CD4-positive, alpha-beta T cell (primary cell): Measurements from ENCODE around the gene FABP1. TPM values are rescaled to one million over a fixed set of nuclear protein-coding genes. Genes with fewer than 3 reads are reported as not detected.

ENCODE experiments used
- ATAC-seq: fragments of 200-7000 bp; cut with Tn5 transposase; one replicate; pipeline ENCODE4 v1.10.0; 2022; ENCODE audit warnings: mild to moderate bottlenecking; ENCODE audit not compliant: poor library complexity
- CTCF ChIA-PET: fragments of 350-600 bp; sonication (Branson Sonifier 250); formaldehyde crosslinking; loops from one replicate; lab custom pipeline; 2021; ENCODE audit warnings: antibody characterized with exemption, inconsistent platforms; lab: Charles Lee
- POLR2A ChIA-PET: fragments of 350-600 bp; sonication (Branson Sonifier 250); formaldehyde crosslinking; loops from one replicate; lab custom pipeline; 2021; ENCODE audit warnings: antibody characterized with exemption, inconsistent platforms; lab: Charles Lee
- DNase-seq, 14 experiments: peaks; one replicate each; pipeline ENCODE4 v3.0.0-alpha.2; 2013 to 2020; ENCODE audit warnings: mixed read lengths in 2 of 14
- H3K27ac ChIP-seq, 2 donors: one replicate each; pipeline versions ENCODE4 v1.5.1 to v1.7.0; 2013; ENCODE audit warnings: low read length in 2 of 2, low read depth in 1 of 2, mild to moderate bottlenecking in 1 of 2
- H3K27me3 ChIP-seq, 2 experiments: 1 replicate in 1 of 2; 2 replicates in 1 of 2; pipeline versions ENCODE4 v1.6.1 to v1.7.0; 2013; ENCODE audit warnings: low read length in 2 of 2, control low read depth in 1 of 2, mild to moderate bottlenecking in 1 of 2, moderate library complexity in 1 of 2; ENCODE audit not compliant: insufficient read depth in 2 of 2, control insufficient read depth in 1 of 2
- H3K36me3 ChIP-seq: one replicate; pipeline ENCODE4 v1.6.1; 2013; ENCODE audit warnings: low read length, control low read depth; ENCODE audit not compliant: insufficient read depth
- H3K4me1 ChIP-seq: one replicate; pipeline ENCODE4 v1.6.1; 2013; ENCODE audit warnings: low read length, control low read depth; ENCODE audit not compliant: insufficient read depth
- H3K4me3 ChIP-seq: one replicate; pipeline ENCODE4 v1.5.1; 2013; ENCODE audit warnings: mild to moderate bottlenecking, low read length, moderate library complexity
- H3K9me3 ChIP-seq, 2 experiments: 1 replicate in 1 of 2; 2 replicates in 1 of 2; pipeline versions ENCODE4 v1.6.1 to v1.7.0; 2013; ENCODE audit warnings: low read length in 2 of 2, mild to moderate bottlenecking in 2 of 2, control low read depth in 1 of 2, moderate library complexity in 1 of 2; ENCODE audit not compliant: control insufficient read depth in 1 of 2, insufficient read depth in 1 of 2
- H3K27ac Mint-ChIP-seq: one replicate; pipeline ENCODE4 v1.8.0; 2020; ENCODE audit warnings: mixed read lengths
- H3K27me3 Mint-ChIP-seq: one replicate; pipeline ENCODE4 v1.8.0; 2021; ENCODE audit warnings: mixed read lengths
- H3K36me3 Mint-ChIP-seq: one replicate; pipeline ENCODE4 v1.8.0; 2021; ENCODE audit warnings: low read depth, mixed read lengths
- H3K4me1 Mint-ChIP-seq: one replicate; pipeline ENCODE4 v1.8.0; 2021; ENCODE audit warnings: low read depth, mixed read lengths
- H3K4me3 Mint-ChIP-seq: one replicate; pipeline ENCODE4 v1.8.0; 2020; ENCODE audit warnings: mild to moderate bottlenecking, mixed read lengths
- H3K9me3 Mint-ChIP-seq: one replicate; pipeline ENCODE4 v1.8.0; 2020; ENCODE audit warnings: mixed read lengths
- intact Hi-C, 2 experiments: fragments of 100-400 bp; cut with DNase I in 1 of 2; cut with micrococcal nuclease in 1 of 2; formaldehyde crosslinking; loops; one replicate each; pipeline versions ENCODE4 v1.15.1 to v1.9.0; 2023 to 2025; cut with DNase I, micrococcal nuclease
- microRNA-seq: library from miRNA; unstranded; fragments of <30 nt; microRNA quantifications from one replicate; pipeline ENCODE4 v1.2.0, GENCODE V29; 2021; ENCODE audit warnings: borderline microRNAs expressed, borderline replicate concordance
- total RNA-seq, 174 experiments: library from RNA in 2 of 174; stranded (reverse) in 2 of 174; gene quantifications; one replicate each; pipeline ENCODE4 v1.2.3 and lab custom pipeline; 2021 to 2026
- TF ChIP-seq, protein P1 (sequence below): fragments of 200-600 bp; IDR thresholded peaks from one replicate; pipeline ENCODE4 v1.8.0; 2022; ENCODE audit warnings: antibody characterized with exemption, mild to moderate bottlenecking

FABP1 gene
- total RNA-seq, 2 experiments from 2014 or later: not detected

DNA sequence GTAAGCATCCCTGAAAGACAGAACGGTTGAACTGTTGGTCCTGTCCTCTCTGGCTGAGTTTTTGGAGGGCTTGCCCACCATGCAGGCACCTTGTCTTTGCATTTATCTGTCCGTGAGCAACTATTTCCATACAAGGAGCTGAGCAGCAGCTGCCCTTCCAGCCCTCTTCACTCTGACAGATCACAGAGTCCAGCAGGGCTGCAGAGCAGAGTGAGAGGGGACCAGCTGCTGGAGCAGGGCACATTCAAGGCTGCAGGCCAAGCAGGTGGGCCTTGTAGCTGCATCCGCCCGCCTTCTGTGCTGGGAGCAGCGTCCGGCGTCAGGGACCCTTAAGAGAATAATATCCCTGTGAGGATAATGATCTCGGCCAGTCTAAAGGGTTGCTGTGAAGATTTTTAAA lies 50.8 kb downstream of the FABP1 start:
- Mint-ChIP-seq H3K27ac (no peak overlapping the region), H3K4me1 (no peaks in the 10 kb centered on the region)
- CTCF ChIA-PET: no interaction called here

DNA sequence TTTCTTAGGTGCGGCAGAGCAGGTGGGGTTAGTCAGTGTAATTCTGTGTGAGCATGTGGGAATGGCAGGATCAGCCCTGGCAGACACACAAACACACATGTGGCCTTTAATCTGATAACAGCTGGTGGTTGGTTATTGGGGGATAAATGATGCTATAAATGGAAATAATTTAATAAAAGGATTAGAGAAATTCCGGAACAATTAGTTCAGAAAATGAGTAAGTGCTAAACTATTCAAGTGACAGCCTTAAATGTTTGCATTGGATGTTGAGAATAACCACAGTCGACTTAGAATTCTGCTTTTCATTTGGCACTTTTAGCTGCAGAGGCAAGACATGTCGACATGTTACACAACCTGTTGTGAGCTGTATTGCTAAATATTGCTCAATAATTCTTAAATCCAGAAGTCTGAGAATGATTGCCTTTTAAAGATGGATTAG lies 53.0 kb downstream of the FABP1 start:
- POLR2A ChIA-PET: no interaction called here
- CTCF ChIA-PET: no interaction called here
- Histone ChIP-seq H3K27ac (no peak overlapping the region), H3K4me3 (no peak overlapping the region), H3K36me3 (no peaks in the 10 kb centered on the region), H3K27me3 (no peaks in the 10 kb centered on the region), H3K4me1 (no peaks in the 10 kb centered on the region), H3K9me3 (no peaks in the 10 kb centered on the region)
- Mint-ChIP-seq H3K4me1 (no peaks in the 10 kb centered on the region), H3K27ac (no peak overlapping the region), H3K4me3 (no peak overlapping the region), H3K27me3 (no peaks in the 10 kb centered on the region), H3K36me3 (no peaks in the 10 kb centered on the region), H3K9me3 (no peaks in the 10 kb centered on the region)
- intact Hi-C loops: no loop called here
- ATAC-seq (no peak), DNase-seq (no peak)
- TF ChIP-seq, protein P1, sequence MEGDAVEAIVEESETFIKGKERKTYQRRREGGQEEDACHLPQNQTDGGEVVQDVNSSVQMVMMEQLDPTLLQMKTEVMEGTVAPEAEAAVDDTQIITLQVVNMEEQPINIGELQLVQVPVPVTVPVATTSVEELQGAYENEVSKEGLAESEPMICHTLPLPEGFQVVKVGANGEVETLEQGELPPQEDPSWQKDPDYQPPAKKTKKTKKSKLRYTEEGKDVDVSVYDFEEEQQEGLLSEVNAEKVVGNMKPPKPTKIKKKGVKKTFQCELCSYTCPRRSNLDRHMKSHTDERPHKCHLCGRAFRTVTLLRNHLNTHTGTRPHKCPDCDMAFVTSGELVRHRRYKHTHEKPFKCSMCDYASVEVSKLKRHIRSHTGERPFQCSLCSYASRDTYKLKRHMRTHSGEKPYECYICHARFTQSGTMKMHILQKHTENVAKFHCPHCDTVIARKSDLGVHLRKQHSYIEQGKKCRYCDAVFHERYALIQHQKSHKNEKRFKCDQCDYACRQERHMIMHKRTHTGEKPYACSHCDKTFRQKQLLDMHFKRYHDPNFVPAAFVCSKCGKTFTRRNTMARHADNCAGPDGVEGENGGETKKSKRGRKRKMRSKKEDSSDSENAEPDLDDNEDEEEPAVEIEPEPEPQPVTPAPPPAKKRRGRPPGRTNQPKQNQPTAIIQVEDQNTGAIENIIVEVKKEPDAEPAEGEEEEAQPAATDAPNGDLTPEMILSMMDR: no peak

More for the DNA sequence above, 50.8 kb downstream of the FABP1 start:
- H3K36me3 ChIP-seq: no peaks in the 10 kb centered on the region
- no peak overlapping the region for H3K4me3 ChIP-seq
- intact Hi-C loops: no loop called here
- H3K27ac ChIP-seq: no peak overlapping the region
- no peak for DNase-seq
- no peaks in the 10 kb centered on the region for H3K4me1 ChIP-seq
- Mint-ChIP-seq H3K9me3 (no peaks in the 10 kb centered on the region), H3K27me3 (no peaks in the 10 kb centered on the region), H3K4me3 (no peak overlapping the region), H3K36me3 (no peaks in the 10 kb centered on the region)
- TF ChIP-seq, protein P1: no peak
- POLR2A ChIA-PET: no interaction called here
- H3K27me3 ChIP-seq: no peaks in the 10 kb centered on the region
- ATAC-seq: no peak
- H3K9me3 ChIP-seq: no peaks in the 10 kb centered on the region

DNA sequence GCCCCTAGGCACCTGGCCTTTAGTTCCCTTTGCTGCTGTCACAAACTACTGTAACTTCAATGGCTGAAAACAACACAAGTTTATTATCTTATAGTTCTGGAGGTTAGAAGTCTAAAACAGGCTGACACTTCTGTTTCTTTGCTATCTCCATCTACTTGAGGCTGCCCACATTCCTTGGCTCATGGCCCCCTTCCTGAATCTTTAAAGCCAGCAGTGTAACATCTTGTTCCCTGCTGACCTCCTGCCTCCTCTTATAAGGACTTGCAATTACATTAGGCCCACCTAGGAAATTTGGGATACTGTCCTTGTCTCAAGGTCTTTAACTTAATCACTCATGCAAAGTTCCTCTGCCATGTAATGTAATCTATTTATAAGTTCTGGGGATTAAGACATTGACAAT lies 53.7 kb downstream of the FABP1 start:
- TF ChIP-seq, protein P1: no peak
- intact Hi-C loops: no loop called here
- Mint-ChIP-seq H3K4me1 (no peaks in the 10 kb centered on the region), H3K27ac (no peak overlapping the region), H3K36me3 (no peaks in the 10 kb centered on the region), H3K27me3 (no peaks in the 10 kb centered on the region), H3K4me3 (no peak overlapping the region), H3K9me3 (no peaks in the 10 kb centered on the region)
- ATAC-seq (no peak), DNase-seq (no peak)
- H3K27me3 ChIP-seq: no peaks in the 10 kb centered on the region
- H3K4me3 ChIP-seq: no peak overlapping the region
- H3K36me3 ChIP-seq: no peaks in the 10 kb centered on the region
- H3K4me1 ChIP-seq: no peaks in the 10 kb centered on the region
- ChIA-PET CTCF (no interaction called here), POLR2A (no interaction called here)
- no peaks in the 10 kb centered on the region for H3K9me3 ChIP-seq
- no peak overlapping the region for H3K27ac ChIP-seq

Small RNAs within 50 kb of the gene (microRNA-seq; reads per million reads assigned to microRNA genes)
- not detected for gene MIR4780

Other genes starting within 250 kb of the FABP1 start
- 1 to 10 TPM; 2.6 to 3.1 TPM for gene RNU2-63P, start 111.5 kb downstream of the FABP1 start, total RNA-seq
- gene KRCC1, start 72.3 kb downstream of the FABP1 start, total RNA-seq: 1 to 10 TPM; 3.0 to 3.2 TPM
- gene SMYD1, start 60.2 kb downstream of the FABP1 start, total RNA-seq: not detected
- under 1 TPM; 0.39 to 0.85 TPM for gene THNSL2, start 42.3 kb upstream of the FABP1 start, total RNA-seq